ENCODE results near the gene ZBTB25. TPM values are rescaled to one million over a fixed set of nuclear protein-coding genes. Genes with fewer than 3 reads are reported as not detected.

Gene ZBTB25
- total RNA-seq, 1 donor from 2014 or later = 9.5 TPM

DNA sequence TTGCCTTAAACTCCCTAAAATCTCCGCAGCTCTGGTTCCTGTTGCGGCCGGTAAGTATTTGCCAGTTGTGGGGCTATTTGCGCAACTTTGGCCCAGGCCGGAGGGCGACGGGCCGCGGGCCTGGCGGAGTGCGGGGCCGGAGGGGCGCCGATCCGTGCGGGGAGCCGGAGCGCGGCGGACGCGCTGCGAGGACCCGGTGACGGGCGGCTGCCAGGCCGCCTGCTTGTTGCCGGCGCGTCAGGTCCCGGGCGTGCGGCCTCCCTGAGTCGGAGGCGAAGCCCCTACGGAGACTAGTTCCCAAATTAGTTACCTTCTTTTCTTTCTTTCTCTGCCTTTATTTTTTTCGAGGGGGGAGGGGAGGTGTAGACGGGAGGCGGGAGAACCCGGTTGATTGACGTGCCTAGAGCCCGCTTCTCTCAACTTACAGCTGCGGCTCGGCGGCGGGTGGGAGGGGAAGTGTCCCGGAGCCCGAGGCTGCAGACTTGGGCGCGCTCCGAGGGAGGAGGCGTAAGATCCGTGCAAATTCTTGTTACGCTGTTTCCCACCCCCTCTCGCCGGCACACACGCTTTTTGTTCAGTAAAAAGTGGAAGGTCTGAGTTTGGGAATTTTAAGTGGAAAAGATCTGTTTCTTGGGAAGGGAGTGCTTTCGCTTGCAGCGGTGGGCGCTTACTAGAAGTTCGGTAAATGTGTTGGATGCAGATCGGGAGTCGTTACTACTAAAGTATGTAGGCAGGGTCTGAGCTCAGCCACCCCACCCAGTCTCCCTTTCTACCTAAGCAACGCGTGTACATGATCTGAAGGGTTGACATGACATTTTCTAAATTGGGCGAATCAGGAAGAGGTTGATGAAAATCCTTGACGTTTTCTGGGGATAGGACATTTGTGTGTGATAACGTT is 1.5 kb upstream of the ZBTB25 start:
- peak overlapping the region; percentile 87 for H3K4me3 ChIP-seq (ENCODE audit: insufficient read depth, low read depth, low read length)
- no peaks in the 10 kb centered on the region for H3K9me3 ChIP-seq (ENCODE audit: insufficient read depth, low read depth, low read length)
- peaks cover 44% of the 10 kb centered on the region for H3K4me1 ChIP-seq (ENCODE audit: insufficient read depth, low read length)
- peak overlapping the region; percentile 94 for H3K27ac Mint-ChIP-seq (ENCODE audit: unreplicated experiment)
- peak overlapping the region; percentile 47 for H2AFZ ChIP-seq (ENCODE audit: low read depth, low read length)
- H3K9ac ChIP-seq (ENCODE audit: low read length) = peak overlapping the region; percentile 99
- H3K36me3 Mint-ChIP-seq (ENCODE audit: low read depth, unreplicated experiment) = peaks cover 5% of the 10 kb centered on the region
- no peaks in the 10 kb centered on the region for H3K27me3 ChIP-seq (ENCODE audit: insufficient read depth, low read length)
- no peaks in the 10 kb centered on the region for H3K27me3 Mint-ChIP-seq (ENCODE audit: low read depth, unreplicated experiment)
- H3K4me3 Mint-ChIP-seq (ENCODE audit: unreplicated experiment) = peak overlapping the region; percentile 97
- H4K20me1 ChIP-seq (ENCODE audit: insufficient read depth, low read length) = peaks cover 48% of the 10 kb centered on the region
- FAIRE-seq = no peak
- peaks cover 86% of the 10 kb centered on the region for H3K79me2 ChIP-seq (ENCODE audit: insufficient read depth, low read length)
- peak overlapping the region; percentile 97 for H3K27ac ChIP-seq (ENCODE audit: low read depth, low read length)
- H3K4me1 Mint-ChIP-seq (ENCODE audit: low read depth, unreplicated experiment) = peaks cover 42% of the 10 kb centered on the region
- DNase-seq (ENCODE audit: low read depth) = peak; percentile 73
- TF ChIP-seq CTCF (IDR thresholded peaks at IDR 0.05; ENCODE audit: insufficient read depth, low read depth, low read length) (no peak), EZH2 (IDR thresholded peaks at IDR 0.05; ENCODE audit: insufficient read depth, low read length) (no peak)
- H3K36me3 ChIP-seq (ENCODE audit: insufficient read depth, low read length) = no peaks in the 10 kb centered on the region
- peak overlapping the region; percentile 93 for H3K4me2 ChIP-seq (ENCODE audit: low read length)
- no peaks in the 10 kb centered on the region for H3K9me3 Mint-ChIP-seq (ENCODE audit: unreplicated experiment)

DNA sequence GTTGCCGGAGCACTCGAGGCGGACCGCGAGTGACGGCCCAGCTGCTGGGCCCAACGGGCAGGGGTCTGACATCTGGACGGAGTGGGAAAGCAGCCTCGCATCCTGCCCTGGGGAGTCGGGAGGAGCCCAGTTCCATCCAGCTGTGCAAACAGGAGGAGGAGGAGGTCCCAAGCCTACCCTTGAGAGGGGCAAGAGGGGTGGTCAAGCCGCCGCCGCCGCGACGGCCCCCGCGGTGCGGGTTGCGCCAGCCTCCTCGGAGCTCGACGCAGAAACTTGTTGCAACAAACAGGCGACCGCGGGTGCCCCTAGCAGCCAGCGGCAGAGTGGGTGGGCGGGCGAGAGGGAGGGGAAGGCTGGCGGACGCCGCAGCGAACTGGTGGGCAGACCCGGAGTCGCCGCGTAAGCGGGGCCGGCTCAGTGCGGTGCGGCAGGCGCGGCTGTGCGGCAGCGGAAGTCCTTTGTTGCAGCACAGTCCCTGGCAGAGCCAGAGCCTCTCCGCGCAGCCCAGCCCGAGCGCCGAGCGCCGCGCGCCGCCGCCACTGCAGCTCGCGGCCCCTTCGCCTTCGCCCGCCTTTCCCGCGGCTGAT is 765 bp upstream of the ZBTB25 start, which contains the start of gene ZBTB1:
Gene ZBTB1, plus strand, starts transcription at position 461 of the 587 bp plus-strand sequence. CDS start 16,735 bp downstream, outside the sequence.
- Histone ChIP-seq H3K4me3 (ENCODE audit: insufficient read depth, low read depth, low read length) (peak within 1 kb of the TSS; percentile 87), H3K4me1 (ENCODE audit: insufficient read depth, low read length) (peaks cover 44% of the 10 kb centered on the region), H2AFZ (ENCODE audit: low read depth, low read length) (peak within 1 kb of the TSS; percentile 49), H3K9ac (ENCODE audit: low read length) (peak within 1 kb of the TSS; percentile 99), H3K9me3 (ENCODE audit: insufficient read depth, low read depth, low read length) (no peaks in the 10 kb centered on the region), H3K27ac (ENCODE audit: low read depth, low read length) (peak within 1 kb of the TSS; percentile 97), H3K27me3 (ENCODE audit: insufficient read depth, low read length) (no peaks in the 10 kb centered on the region), H3K79me2 (ENCODE audit: insufficient read depth, low read length) (peaks cover 87% of the 10 kb centered on the region), H3K4me2 (ENCODE audit: low read length) (peak within 1 kb of the TSS; percentile 93), H3K36me3 (ENCODE audit: insufficient read depth, low read length) (no peaks in the 10 kb centered on the region), H4K20me1 (ENCODE audit: insufficient read depth, low read length) (peaks cover 43% of the 10 kb centered on the region)
- no peak for FAIRE-seq
- H3K27me3 Mint-ChIP-seq (ENCODE audit: low read depth, unreplicated experiment) = no peaks in the 10 kb centered on the region
- no peak for TF ChIP-seq EZH2 (IDR thresholded peaks at IDR 0.05; ENCODE audit: insufficient read depth, low read length)
- no peak for TF ChIP-seq CTCF (IDR thresholded peaks at IDR 0.05; ENCODE audit: insufficient read depth, low read depth, low read length)
- H3K36me3 Mint-ChIP-seq (ENCODE audit: low read depth, unreplicated experiment) = peaks cover 5% of the 10 kb centered on the region
- DNase-seq (ENCODE audit: low read depth) = peak; percentile 83
- peaks cover 39% of the 10 kb centered on the region for H3K4me1 Mint-ChIP-seq (ENCODE audit: low read depth, unreplicated experiment)
- H3K9me3 Mint-ChIP-seq (ENCODE audit: unreplicated experiment) = no peaks in the 10 kb centered on the region
- H3K4me3 Mint-ChIP-seq (ENCODE audit: unreplicated experiment) = peak within 1 kb of the TSS; percentile 97
- H3K27ac Mint-ChIP-seq (ENCODE audit: unreplicated experiment) = peak within 1 kb of the TSS; percentile 94

Measured in astrocyte (in vitro differentiated cells and primary cell).